HG03196 (cell line): ENCODE results near the gene APLF.
A peak's percentile ranks its signal among the peaks of the same experiment; 100 is the strongest.

Experiments used
- ATAC-seq: cut with Tn5 transposase; IDR thresholded peaks from one replicate; pipeline ENCODE4 v1.9.1; 2021; ENCODE audit not compliant: unreplicated experiment

The APLF gene, protein sequence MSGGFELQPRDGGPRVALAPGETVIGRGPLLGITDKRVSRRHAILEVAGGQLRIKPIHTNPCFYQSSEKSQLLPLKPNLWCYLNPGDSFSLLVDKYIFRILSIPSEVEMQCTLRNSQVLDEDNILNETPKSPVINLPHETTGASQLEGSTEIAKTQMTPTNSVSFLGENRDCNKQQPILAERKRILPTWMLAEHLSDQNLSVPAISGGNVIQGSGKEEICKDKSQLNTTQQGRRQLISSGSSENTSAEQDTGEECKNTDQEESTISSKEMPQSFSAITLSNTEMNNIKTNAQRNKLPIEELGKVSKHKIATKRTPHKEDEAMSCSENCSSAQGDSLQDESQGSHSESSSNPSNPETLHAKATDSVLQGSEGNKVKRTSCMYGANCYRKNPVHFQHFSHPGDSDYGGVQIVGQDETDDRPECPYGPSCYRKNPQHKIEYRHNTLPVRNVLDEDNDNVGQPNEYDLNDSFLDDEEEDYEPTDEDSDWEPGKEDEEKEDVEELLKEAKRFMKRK

DNA sequence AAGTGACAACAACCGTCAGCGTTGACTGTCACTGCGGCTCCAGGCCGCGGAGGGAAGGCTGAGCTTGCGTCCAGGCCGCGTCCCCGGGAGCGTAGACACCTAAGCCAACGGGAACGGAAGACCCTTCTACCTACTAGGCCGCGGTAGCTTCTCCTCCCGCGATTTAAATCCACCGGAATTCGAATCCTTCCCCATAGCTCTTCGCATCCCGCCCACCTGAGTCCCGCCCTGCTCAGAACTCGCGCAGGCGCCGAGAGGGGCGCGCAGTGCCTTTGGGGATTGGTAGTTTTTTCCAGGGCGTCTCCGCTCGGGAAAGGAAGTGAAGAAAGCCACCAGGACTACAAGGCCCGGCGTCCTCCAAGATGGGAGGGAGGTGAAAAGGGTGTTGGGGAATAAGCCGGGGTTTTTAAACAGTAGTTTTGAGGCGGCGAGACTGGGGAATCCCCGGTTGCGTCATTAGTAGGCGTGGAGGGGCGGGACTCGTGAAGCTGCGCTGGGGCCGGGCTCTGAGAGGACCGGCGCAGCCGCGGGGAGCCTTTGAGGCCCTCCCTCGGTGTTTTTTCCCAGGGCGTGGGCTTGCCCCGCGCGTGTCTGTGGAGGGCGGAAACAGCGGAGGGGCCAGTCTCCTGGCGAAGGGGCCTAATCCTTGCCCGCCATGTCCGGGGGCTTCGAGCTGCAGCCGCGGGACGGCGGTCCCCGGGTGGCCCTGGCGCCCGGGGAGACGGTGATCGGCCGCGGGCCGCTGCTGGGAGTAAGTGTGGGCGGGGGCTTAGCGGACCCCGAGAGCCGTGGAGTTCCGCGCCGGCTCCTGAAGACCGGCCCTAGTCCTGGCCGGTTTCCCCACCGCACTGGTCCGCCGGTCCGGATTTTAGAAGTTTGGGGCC, at the start of gene APLF, which contains the start of gene FBXO48:
Gene APLF (plus strand): TSS at position 509 of the 884 bp plus-strand sequence. CDS start 147 bp downstream, at position 656.
Gene FBXO48 (minus strand): TSS at position 218 of the 884 bp plus-strand sequence. CDS start 2,149 bp downstream, outside the sequence.
- peak; percentile 98 for ATAC-seq

DNA sequence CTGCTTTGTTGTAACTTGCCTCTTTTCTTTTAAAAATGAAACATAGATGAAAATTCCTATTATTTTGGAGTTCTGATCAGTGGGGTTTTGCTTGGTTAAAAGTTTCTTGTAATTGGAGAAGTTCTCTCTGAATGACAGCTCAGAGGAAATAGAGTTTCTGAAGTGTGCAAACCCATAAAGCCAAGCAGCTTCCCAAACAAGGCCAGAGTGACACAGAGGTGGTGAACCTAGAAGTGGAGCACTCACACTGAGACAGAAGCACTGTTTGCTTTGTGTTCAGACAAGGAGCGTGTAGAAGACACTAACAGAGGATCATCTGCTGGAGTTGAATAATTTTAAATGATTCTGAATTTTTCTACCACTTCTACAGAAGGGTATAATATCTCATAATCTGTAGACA, 49.5 kb upstream of the APLF start:
- ATAC-seq = no peak

DNA sequence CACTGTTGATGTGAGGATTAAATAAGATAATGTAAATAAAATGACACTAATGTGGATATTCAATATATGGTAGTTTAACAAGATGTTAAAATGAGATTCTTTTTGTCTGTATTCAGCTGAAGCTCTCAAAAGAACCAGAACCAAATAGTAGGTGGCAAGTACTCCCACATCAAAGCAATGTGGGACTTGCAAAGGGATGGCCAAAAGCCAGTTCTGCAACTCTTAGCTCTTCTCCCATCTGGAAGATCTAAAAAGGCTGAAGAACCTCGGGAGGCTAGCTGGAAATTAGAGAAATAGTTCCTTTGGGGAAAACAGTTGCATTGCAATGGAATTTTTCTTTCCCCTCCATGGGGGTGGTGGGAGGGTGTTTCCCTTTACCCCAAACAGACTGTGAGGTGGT, 49.0 kb upstream of the APLF start:
- ATAC-seq = no peak

DNA sequence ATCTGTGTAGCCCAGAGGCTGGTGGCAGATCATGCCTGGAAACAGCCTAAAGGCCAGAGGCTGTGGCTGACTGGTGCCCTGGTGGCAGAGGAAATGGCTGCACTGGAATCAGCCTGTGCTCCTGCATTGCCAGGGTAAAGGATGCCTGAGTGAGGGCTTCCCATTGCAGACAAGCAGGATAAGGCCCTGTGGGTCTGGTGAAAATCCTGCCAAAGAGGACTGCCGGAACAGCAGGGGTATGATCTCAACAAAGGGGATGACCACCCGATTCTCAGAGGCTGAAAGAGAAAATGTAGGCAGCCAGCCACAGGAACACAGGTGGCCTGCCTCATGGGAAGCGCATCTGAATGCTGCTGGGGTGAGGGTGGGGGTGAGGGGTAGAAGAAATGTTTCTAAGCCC, 48.5 kb upstream of the APLF start:
- ATAC-seq = no peak

DNA sequence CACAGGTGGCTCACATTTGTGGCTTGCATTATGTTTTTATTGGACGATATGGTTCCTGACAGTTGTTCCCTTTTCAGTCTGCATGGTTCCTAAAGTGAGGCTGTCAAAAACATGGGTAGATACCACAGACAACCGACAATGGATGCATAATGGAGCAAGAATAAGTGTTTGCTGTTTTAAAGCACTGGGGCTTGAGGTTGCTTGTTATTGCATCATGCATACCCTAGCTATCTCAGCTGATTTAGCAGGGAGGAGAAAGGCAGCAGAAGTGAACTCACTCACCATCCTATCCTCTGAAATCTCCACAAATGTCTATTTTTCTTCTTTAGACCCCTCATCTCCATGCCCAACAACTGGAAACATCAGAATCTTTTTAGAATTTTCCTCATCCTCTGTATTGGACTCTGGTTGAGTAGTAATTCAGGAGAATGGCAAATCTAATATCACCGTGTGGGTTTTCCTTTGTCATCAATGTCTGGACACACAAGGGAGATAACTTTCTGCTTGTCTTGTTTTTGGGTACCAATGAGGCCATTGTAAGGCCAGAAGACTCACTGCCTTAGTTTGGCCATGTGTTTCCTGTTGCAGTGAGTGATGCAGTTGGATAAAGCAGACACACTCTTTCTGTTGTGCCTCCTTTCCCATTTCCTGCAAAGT, 47.0 kb upstream of the APLF start:
- ATAC-seq = no peak

DNA sequence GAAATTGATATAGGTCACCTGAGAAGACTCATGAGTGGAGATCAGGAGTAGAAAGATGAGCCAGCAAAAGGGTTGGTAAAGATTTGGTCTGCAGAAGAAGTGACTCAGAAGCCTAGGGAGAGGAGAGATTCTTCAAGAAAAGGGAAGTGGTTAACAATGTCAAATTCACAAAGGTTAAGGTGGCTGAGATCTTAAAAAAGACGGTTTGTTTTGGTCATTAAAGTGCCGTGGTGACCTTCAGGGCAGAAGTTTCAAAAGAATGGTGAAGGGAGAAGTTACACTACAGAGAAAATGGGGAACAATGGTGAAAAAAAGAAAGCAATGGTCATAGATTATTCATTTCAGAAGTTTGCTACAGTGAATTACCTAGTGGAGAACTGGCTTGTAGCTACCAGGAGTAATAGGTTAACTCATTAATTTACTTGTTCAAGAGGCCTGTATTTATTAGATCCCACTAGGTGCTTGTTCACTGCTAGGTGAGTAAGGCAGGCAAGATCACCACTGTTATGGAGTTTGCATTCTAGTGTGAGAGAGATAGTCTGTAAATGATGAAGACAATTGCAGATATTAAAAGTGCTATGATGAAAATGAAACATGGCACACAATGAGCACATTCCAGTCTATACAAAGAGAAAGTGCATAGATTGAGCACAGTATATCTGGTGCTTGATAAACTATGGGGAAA, 43.3 kb upstream of the APLF start:
- peak; percentile 88 for ATAC-seq

DNA sequence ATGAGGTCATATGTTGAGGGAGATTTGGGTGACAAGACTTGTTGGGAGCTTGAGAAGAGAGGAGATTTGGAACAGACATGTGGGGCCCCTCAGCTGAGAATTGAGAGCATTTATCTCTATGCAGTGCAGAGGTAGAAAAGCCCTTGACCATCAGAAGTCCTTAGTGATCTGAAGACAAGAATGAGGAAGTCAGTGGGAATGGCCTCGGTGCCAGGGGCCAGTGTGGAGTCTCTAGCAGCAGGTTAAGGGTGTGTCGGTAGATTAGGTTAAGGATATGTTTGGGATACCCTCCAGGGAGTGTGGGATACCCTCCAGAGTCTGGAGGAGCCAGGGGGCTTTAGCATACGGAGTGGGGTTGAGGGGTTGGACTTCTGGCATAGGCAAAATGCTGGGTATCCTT, 41.9 kb upstream of the APLF start:
- no peak for ATAC-seq

DNA sequence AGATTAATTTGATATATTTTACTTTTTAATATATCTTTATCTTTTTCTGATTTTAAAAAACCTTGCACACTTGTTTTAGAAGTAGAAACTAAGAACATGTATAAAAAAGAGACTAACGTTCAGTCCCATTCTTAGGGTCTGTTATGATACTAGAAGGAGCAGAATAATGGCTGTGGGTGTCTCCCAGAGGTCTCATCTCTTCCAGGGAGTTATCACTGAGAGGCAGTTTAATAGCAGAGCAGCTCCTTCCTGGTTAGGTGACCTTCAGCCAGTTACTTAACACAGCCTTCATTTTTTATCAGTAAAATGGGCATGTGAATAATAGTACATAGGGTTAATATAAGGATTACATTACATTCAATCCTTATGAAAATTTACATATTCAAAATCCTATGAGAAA, 40.9 kb upstream of the APLF start:
- ATAC-seq = no peak

DNA sequence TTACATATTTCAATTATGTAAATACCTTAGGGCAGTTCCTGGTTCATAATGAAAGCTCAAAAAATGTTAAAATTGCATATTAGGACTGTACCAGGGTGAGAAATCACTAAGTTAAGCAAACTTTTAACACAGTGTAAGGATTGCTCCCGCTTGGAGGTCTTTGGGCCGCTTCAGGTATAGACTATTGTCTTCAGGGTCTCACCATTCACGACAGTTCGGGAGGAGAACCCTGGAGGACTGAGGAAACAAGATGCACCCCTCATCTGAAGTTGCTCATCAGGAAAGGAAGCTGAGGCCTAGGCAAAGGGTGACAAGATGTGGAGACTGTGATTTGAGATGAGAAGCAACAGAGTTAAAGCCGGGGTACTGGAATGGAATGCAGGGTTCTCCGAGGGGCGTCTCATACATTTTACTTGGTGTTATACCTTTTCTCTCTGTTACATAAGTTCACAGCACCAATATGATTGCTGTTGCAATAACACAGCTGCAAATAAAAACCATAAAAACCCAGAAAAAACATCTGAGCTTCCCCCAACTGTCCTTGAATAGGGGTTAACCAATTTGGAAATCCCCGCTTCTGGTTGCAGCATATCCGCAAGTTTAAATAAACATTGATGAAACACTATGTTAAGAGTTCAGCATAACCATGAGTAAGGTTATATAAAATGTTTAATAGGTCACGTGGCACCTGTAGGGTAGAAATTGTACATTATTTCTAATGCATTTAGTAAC, 40.4 kb upstream of the APLF start:
- ATAC-seq = no peak

DNA sequence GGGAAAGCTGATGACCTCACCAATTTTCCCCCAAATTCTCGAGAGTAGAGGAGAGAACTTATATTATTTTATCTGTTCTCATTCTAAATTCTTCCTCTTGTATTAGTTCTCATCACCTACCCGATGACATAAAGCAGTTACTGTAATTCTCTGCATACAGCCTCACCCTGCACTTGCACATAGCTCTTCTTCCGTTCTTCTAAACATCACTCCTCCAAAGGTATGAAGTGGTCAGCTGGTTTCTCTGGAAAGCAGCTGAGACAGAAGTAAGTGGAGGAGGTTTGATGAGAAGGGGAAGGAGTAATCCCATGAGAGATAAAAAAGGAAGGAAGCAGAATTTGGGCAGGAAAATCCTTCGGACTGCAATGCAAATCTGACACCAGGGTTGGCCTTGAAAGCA, 39.3 kb upstream of the APLF start:
- no peak for ATAC-seq

DNA sequence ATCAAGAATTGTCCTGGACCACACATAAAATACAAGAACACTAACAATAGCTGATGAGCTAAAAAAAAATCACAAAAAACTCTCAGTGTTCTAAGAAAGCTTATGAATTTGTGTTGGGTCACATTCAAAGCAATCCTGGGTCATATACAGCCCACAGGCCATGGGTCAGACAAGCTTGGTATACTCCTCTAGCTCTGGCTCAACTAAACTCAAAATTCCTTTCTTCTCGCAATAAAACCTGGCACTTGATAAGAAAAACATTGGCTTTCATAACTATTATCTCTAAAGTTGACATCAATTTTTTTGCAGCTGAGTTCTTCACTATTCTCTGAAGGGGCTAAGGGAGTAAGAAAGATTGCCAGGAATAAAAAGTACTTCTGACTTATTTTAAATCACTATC, 38.6 kb upstream of the APLF start:
- ATAC-seq = no peak

DNA sequence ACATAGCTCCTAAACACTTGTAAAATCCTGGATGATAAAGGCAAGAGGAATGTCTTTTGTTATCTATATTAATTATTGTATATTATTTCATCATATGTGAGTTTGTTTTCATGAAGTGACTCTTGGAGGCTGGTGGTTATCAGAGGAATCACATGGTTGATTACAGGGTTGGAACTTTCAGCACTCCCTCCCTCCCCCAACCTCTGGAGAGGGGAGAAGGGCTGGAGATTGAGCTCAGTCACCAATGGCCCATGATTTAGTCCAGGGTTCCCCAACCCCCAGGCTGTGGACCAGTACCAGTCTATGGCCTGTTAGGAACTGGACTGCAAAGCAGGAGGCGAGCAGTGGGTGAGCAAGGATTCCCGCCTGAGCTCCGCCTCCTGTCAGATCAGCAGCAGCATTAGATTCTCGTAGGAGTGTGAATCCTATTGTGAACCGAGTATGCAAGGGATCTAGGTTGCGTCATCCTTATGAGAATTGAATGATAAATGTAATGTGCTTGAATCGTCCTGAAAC, 38.0 kb upstream of the APLF start:
- no peak for ATAC-seq

DNA sequence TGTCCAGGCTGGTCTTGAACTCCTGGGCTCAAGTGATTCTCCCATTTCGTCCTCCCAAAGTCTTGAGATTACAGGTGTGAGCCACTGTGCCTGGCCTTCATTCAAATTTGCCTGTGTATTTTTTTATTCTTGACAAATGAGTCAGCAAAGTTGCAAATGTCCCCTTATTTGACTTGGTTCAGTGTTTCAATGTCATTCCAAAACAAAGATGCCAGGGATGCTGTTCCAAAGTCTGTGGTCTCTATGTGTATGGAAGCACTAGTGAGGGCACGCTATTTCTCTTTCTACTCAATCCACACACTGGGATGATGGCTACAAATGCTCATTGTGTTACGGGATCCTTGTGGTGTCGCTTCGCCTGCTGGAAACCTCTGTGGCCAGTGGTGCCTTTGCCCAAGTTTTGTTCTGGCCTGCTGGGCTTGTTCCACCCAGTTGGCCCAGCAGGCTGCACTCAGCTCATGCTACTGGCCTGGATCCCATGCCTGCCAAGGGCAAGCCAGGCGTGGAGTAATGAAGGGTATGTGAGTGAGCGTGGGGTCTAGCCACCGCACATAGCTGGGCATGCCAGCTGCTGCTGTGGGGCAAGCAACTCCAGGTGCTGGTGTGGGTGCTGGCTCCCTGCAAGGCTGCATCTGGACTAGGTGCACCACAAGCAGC, 35.9 kb upstream of the APLF start:
- no peak for ATAC-seq

DNA sequence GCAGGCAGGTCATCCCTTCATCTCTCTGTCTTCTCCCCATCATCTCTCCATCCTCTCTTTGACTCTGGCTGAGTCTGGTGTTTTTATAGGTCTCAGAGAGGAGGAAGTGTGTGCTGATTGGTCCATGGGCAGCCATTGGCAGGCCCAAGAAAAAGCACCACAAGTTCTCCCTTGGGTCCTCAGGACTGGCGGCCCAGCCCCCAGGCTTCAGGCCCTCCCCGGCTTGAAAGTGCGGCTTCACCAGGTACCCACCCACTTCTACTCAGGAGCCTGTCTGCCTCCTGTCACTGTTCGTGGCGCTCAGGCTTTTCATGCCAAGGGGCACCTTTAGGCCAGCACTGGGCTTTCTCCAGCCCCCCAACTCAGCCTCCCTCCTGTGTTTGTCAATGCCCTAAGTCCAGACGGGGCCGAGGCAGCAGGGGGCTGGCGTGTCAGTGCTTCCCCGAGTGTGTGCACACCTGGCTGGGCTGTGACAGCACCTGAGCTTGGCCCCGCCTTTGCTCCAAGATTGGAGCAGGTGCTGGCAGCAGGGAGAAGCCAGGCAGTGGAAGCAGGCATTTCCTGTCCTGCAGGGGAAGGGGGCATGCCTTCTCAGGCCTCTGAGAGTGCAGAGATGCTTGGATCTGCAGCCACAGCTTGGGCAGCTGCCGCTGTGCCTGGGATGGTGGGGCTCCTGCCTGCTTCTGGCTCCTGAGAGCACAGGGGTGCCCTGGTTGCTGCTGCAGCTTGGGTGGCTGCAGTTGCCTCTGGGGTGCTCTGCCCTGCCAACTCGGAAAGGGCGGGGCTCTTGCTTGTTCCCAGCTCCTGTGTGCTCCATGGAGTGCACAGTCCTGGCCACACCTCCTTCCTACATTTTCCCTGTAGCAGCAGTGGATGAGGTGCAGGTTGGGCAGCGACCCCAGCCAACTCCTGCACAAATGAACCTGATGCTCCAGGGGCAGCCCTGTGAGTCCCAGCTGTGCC, 34.4 kb upstream of the APLF start:
- ATAC-seq = no peak

DNA sequence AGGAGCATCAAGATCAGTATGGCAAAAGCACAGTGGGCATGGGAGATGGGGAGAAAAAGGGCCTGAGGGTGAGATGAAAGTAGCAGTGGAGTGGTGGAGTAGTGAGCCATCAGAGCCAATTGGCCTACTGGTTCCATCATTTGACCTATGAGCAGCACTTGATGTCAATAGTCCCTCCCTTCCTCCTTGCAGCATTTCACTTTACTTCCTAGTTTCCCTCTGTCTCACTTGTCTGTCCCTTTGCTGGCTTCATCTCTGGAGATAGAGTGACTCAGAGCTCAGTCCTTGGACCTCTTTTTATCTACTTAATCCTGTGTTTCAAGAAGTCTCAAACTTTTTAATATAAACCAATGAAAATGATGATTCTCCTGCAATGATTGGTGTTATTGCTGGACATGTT, 32.4 kb upstream of the APLF start:
- ATAC-seq = no peak

DNA sequence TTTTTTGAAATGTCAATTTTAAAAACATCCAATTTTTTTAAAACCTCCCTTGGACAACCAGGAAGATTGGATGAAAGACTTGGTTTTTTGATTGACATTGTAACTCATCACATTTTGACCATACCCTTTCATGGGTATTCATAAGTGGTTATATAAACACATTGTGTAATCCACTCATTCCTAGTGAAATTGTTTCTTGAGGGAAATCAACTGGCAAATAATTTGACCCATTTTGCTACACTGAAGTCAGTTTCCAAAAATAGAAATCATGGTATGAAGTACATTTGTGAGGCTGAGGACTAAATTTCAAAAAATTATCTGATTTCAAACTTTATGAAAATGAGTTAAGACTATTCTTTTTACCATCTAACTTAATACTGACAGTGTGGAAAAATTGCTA, 31.8 kb upstream of the APLF start:
- ATAC-seq = no peak

DNA sequence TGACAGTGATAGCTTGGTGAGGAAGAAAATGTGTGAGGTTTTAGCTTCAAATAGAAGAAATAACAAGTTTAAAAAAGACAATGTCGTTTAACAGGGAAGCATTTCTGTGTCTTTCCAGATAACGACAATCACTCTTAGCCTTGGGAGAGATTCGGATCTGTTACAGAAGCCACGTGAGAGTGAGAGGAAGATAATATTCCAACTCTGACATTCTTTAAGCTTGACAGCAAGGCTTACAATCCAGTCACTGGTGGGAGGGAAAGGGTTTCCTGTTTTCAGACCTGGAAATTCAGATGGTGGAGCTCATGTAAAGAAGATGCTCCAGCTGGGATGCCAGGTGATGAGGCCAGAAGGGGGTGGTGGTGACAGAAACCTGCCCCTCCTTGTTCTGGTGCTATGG, 31.1 kb upstream of the APLF start:
- no peak for ATAC-seq
